GM10266 (cell line): ENCODE results near the gene RFC2.

ENCODE experiments used
- DNase-seq: peaks from one replicate; pipeline ENCODE4 v3.0.0; 2012; ENCODE audit errors: extremely low spot score
- TF ChIP-seq, protein P1 (sequence below): IDR thresholded peaks from 2 replicates; pipeline ENCODE4 v1.5.1; 2012; ENCODE audit warnings: mild to moderate bottlenecking, low read depth; ENCODE audit not compliant: control insufficient read depth, insufficient read depth; ENCODE audit errors: missing control alignments

The RFC2 gene

DNA sequence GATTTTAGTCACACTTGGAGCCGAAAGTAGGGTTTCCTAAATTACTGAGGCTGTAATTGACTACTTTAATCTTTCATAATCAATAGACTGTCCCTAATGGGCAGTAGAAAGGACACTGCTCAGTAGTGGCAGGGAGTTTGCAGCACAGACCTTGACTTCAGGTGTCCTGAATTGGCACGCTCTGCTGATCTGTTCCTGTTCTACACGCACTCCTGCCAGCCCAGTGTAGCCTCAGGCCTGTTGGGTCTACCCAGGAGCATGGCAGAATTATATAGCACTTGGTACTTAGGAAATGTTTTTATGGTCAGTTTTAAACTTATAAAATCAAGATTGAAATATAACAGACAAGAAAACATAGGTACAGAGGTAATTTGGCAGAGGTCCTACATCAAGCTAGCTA lies 71.1 kb downstream of the RFC2 start:
- TF ChIP-seq, protein P1, sequence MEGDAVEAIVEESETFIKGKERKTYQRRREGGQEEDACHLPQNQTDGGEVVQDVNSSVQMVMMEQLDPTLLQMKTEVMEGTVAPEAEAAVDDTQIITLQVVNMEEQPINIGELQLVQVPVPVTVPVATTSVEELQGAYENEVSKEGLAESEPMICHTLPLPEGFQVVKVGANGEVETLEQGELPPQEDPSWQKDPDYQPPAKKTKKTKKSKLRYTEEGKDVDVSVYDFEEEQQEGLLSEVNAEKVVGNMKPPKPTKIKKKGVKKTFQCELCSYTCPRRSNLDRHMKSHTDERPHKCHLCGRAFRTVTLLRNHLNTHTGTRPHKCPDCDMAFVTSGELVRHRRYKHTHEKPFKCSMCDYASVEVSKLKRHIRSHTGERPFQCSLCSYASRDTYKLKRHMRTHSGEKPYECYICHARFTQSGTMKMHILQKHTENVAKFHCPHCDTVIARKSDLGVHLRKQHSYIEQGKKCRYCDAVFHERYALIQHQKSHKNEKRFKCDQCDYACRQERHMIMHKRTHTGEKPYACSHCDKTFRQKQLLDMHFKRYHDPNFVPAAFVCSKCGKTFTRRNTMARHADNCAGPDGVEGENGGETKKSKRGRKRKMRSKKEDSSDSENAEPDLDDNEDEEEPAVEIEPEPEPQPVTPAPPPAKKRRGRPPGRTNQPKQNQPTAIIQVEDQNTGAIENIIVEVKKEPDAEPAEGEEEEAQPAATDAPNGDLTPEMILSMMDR, result no peak
- DNase-seq, result no peak

- DNase-seq, result no peak
- TF ChIP-seq, protein P1, result no peak
Observed at GRCh38 chr7:74182453-74183090, 71.6 kb downstream of the RFC2 start.

DNA sequence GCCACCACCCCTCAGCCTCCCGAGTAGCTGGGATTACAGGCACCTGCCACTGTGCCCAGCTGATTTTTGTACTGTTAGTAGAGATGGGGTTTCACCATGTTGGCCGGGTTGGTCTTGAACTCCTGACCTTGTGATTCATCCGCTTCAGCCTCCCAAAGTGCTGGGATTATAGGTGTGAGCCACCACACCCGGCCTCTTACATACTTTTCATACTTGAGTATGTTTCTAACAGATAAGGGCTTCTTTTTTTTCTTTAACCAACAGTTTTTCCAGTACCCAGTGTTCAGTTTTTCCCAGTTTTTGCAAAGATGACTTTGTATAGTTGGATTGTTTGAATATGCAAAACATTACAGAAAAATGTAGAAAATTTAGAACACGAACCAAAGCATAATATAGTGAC lies 72.4 kb downstream of the RFC2 start:
- TF ChIP-seq, protein P1, result no peak
- DNase-seq, result no peak
